ENCODE data around the gene ATXN2.

GRCh38 chr12:111578276-111578970 is 20.7 kb downstream of the ATXN2 start:
- no peak for TF ChIP-seq GATA2 (IDR thresholded peaks at IDR 0.05; ENCODE audit: low read depth, low read length)
- TF ChIP-seq GATA3 (IDR thresholded peaks at IDR 0.05; ENCODE audit: low read depth, low read length), result no peak
